Stimulated activated naive B cell treated with anti-CD40 and anti-IgM and Interleukin-4, amounts not matched to agents 10 μg/mL and 1 μg/mL and 100 μg/mL, for 72 hours (primary cell): Measurements from ENCODE around the gene SEC22C.
A peak's percentile ranks its signal among the peaks of the same experiment; 100 is the strongest.
"Not testable (repeated sequence)": the region's sequence is repeated elsewhere in the genome, so short reads cannot be mapped to it uniquely, and the experiment has no call there.

Experiments
- ATAC-seq, 2 donors: fragments of 150-1000 bp; cut with Tn5 transposase; replicated peaks; 2 replicates each; pipeline ENCODE4 v1.10.0; 2021; ENCODE audit warnings: moderate library complexity in 1 of 2
- DNase-seq: peaks from one replicate; pipeline ENCODE4 v3.0.0; 2021
- H3K27ac Mint-ChIP-seq: one replicate; pipeline ENCODE4 v1.8.0; 2022; ENCODE audit warnings: mild to moderate bottlenecking, mixed read lengths
- H3K27me3 Mint-ChIP-seq, 2 donors: one replicate each; pipeline ENCODE4 v1.8.0; 2022; ENCODE audit warnings: mixed read lengths in 2 of 2
- H3K36me3 Mint-ChIP-seq, 2 donors: one replicate each; pipeline ENCODE4 v1.8.0; 2022; ENCODE audit warnings: mixed read lengths in 2 of 2, mild to moderate bottlenecking in 1 of 2
- H3K4me1 Mint-ChIP-seq, 2 donors: one replicate each; pipeline ENCODE4 v1.8.0; 2022; ENCODE audit warnings: mixed read lengths in 2 of 2, mild to moderate bottlenecking in 1 of 2
- H3K4me3 Mint-ChIP-seq, 2 donors: one replicate each; pipeline ENCODE4 v1.8.0; 2022; ENCODE audit warnings: mild to moderate bottlenecking in 2 of 2, mixed read lengths in 2 of 2, moderate library complexity in 1 of 2
- H3K9me3 Mint-ChIP-seq, 2 donors: one replicate each; pipeline ENCODE4 v1.8.0; 2022; ENCODE audit warnings: mixed read lengths in 2 of 2, mild to moderate bottlenecking in 1 of 2

SEC22C gene

DNA sequence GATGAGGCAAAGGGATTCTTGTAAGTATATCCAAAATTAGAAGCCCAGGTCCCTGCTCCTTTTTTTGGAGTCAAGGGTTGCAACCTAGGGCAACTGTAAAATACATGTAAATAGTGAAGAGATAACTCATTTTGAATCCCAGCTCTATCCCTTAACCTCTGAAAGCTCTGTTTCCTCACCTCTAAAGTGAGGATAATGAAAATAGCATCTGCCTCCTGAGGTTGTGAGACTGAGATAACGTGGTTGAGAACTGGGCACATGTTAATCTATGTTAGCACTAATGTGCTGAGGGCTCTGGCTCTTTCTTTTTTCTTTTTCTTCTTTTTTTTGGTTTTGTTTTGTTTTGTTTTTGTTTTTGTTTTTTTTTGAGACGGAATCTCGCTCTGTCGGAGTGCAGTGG is 13.9 kb upstream of the SEC22C start:
- DNase-seq (no peak), ATAC-seq (no peak)
- Mint-ChIP-seq H3K27ac (no peak overlapping the region), H3K27me3 (no peaks in the 10 kb centered on the region), H3K9me3 (peaks cover 2 to 4% of the 10 kb centered on the region in 2 donors), H3K4me1 (peaks cover 10 to 26% of the 10 kb centered on the region in 2 donors), H3K4me3 (no peak overlapping the region), H3K36me3 (peaks cover 24 to 37% of the 10 kb centered on the region in 2 donors)

GRCh38 chr3:42593635-42594034 is 11.9 kb upstream of the SEC22C start:
- H3K36me3 Mint-ChIP-seq: peaks cover 25 to 38% of the 10 kb centered on the region in 2 donors
- H3K4me3 Mint-ChIP-seq: no peak overlapping the region
- H3K27ac Mint-ChIP-seq: peak overlapping the region; percentile 72
- peaks cover 16 to 35% of the 10 kb centered on the region in 2 donors for H3K4me1 Mint-ChIP-seq
- peaks cover 2 to 3% of the 10 kb centered on the region in 2 donors for H3K9me3 Mint-ChIP-seq
- ATAC-seq: no peak
- H3K27me3 Mint-ChIP-seq: no peaks in the 10 kb centered on the region
- DNase-seq: no peak

GRCh38 chr3:42591811-42592210 is 10.0 kb upstream of the SEC22C start:
- peaks cover 12 to 30% of the 10 kb centered on the region in 2 donors for H3K4me1 Mint-ChIP-seq
- H3K27ac Mint-ChIP-seq: peak overlapping the region; percentile 83
- ATAC-seq: no peak
- no peak for DNase-seq
- H3K36me3 Mint-ChIP-seq: peaks cover 18 to 26% of the 10 kb centered on the region in 2 donors
- no peaks in the 10 kb centered on the region for H3K27me3 Mint-ChIP-seq
- no peaks in the 10 kb centered on the region for H3K9me3 Mint-ChIP-seq
- peak overlapping the region; percentile 66 to 94 for H3K4me3 Mint-ChIP-seq

DNA sequence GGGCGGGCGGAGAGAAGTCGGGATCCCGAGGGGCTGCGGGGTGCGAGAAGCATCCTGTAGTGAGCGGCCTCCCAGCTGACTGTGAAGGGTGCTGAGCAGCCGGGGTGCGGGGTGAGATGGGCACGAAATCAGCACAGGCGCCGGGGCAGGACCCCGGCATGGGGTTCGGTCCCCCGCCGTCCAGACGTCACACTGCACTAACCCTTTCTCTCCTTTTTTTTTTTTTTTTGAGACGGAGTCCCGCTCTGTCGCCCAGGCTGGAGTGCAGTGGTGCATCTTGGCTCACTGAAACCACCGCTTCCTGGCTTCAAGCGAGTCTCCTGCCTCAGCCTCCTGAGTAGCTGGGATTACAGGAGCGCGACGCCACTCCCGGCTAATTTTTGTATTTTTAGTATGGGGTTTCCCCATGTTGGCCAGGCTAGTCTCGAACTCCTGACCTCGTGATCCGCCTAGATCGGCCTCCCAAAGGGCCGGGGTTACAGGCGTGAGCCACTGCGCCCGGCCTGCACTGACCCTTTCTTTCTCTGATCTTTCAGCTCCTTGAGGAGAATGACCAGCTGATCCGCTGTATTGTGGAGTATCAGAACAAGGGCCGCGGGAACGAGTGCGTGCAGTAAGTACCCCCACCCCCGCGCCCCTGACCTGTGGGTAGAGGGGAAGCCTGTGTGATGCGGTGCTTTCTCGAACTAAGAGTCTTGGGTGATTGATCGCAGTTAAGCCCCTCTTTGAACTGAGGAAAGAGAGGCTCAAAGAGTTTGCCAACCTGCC is 9.4 kb upstream of the SEC22C start:
- peak; percentile 35 to 39 for ATAC-seq
- peak; percentile 5 for DNase-seq
- H3K4me1 Mint-ChIP-seq: peaks cover 12 to 30% of the 10 kb centered on the region in 2 donors
- peaks cover 18 to 27% of the 10 kb centered on the region in 2 donors for H3K36me3 Mint-ChIP-seq
- peak overlapping the region; percentile 94 for H3K4me3 Mint-ChIP-seq
- no peaks in the 10 kb centered on the region for H3K9me3 Mint-ChIP-seq
- no peaks in the 10 kb centered on the region for H3K27me3 Mint-ChIP-seq
- peak overlapping the region; percentile 98 for H3K27ac Mint-ChIP-seq

GRCh38 chr3:42589382-42590109 is 7.8 kb upstream of the SEC22C start:
- no peak for ATAC-seq
- Mint-ChIP-seq H3K27me3 (no peaks in the 10 kb centered on the region), H3K36me3 (peaks cover 18 to 30% of the 10 kb centered on the region in 2 donors)

GRCh38 chr3:42588625-42589024 is 6.9 kb upstream of the SEC22C start:
- Mint-ChIP-seq H3K4me1 (peaks cover 8 to 25% of the 10 kb centered on the region in 2 donors), H3K27ac (no peak overlapping the region), H3K9me3 (no peaks in the 10 kb centered on the region), H3K4me3 (no peak overlapping the region), H3K27me3 (no peaks in the 10 kb centered on the region), H3K36me3 (peaks cover 11 to 24% of the 10 kb centered on the region in 2 donors)
- ATAC-seq (no peak), DNase-seq (no peak)

More at GRCh38 chr3:42589382-42590109, 7.8 kb upstream of the SEC22C start:
- DNase-seq: no peak
- Mint-ChIP-seq H3K4me1 (peaks cover 12 to 30% of the 10 kb centered on the region in 2 donors), H3K9me3 (no peaks in the 10 kb centered on the region), H3K27ac (peak overlapping the region; percentile 98), H3K4me3 (peak overlapping the region; percentile 94)

GRCh38 chr3:42582474-42583070 is 805 bp upstream of the SEC22C start:
- no peak for ATAC-seq
- Mint-ChIP-seq H3K27me3 (no peaks in the 10 kb centered on the region), H3K27ac (peak overlapping the region; percentile 99), H3K4me3 (peak overlapping the region; percentile 95 to 97), H3K9me3 (peaks cover 0 to 4% of the 10 kb centered on the region in 2 donors), H3K36me3 (peaks cover 6 to 24% of the 10 kb centered on the region in 2 donors), H3K4me1 (peaks cover 28 to 40% of the 10 kb centered on the region in 2 donors)
- no peak for DNase-seq

- Mint-ChIP-seq H3K27ac (peak overlapping the region; percentile 83), H3K9me3 (peaks cover 0 to 4% of the 10 kb centered on the region in 2 donors), H3K4me1 (peaks cover 28 to 40% of the 10 kb centered on the region in 2 donors), H3K4me3 (peak overlapping the region; percentile 95 to 97), H3K27me3 (no peaks in the 10 kb centered on the region), H3K36me3 (peaks cover 11 to 26% of the 10 kb centered on the region in 2 donors)
- peak; percentile 1 to 7 for ATAC-seq
- DNase-seq: no peak
Measured at GRCh38 chr3:42581400-42581708, 413 bp downstream of the SEC22C start.

DNA sequence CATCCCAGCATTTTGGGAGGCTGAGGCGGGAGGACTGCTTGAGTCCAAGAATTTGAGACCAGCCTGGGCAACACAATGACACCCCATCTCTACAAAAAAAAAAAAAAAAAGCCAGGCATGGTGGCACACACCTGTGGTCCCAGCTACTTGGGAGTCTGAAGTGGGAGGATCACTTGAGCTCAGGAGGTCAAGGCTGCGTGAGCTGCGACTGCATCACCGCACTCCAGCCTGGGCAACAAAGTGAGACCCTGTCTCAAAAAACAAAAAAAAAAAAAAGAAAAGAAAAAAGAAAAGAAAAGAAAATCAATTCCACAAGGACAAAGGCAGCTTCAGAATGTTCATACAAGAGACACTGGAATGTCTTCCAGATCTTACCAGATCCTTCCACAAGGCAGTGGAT is 2.4 kb downstream of the SEC22C start:
- H3K27ac Mint-ChIP-seq: not testable (repeated sequence)

DNA sequence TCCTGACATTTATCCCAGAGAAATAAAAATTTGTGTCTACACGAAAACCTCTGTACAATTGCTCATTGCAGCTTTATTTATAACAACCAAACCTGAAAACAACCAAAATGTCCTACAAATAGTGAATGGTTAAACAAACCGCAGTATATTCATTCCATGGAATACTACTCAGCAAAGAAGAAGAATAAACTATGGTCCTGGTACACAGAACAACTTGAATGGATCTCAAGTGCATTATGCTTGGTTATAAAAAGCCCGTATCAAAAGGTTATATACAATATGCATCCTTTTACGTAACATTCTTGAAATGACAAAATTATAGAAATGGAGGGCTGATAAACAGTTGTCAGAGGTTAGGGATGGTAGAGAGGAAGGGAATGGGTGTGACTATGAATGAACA is 3.7 kb downstream of the SEC22C start:
- no peaks in the 10 kb centered on the region for H3K27me3 Mint-ChIP-seq
- DNase-seq (no peak), ATAC-seq (no peak)
- peaks cover 36 to 44% of the 10 kb centered on the region in 2 donors for H3K36me3 Mint-ChIP-seq
- H3K4me1 Mint-ChIP-seq: peaks cover 27 to 37% of the 10 kb centered on the region in 2 donors
- no peak overlapping the region for H3K4me3 Mint-ChIP-seq
- peaks cover 3 to 12% of the 10 kb centered on the region in 2 donors for H3K9me3 Mint-ChIP-seq
- H3K27ac Mint-ChIP-seq: no peak overlapping the region

More for the DNA sequence above, 2.4 kb downstream of the SEC22C start:
- H3K9me3 Mint-ChIP-seq, ATAC-seq, H3K27me3 Mint-ChIP-seq, DNase-seq, H3K4me3 Mint-ChIP-seq: not testable (repeated sequence)
- Mint-ChIP-seq H3K4me1 (peaks cover 30 to 40% of the 10 kb centered on the region in 2 donors), H3K36me3 (peaks cover 23 to 36% of the 10 kb centered on the region in 2 donors)

- DNase-seq: no peak
- Mint-ChIP-seq H3K4me3 (no peak overlapping the region), H3K27me3 (no peaks in the 10 kb centered on the region), H3K36me3 (peaks cover 42 to 55% of the 10 kb centered on the region in 2 donors), H3K27ac (no peak overlapping the region), H3K4me1 (peaks cover 14 to 16% of the 10 kb centered on the region in 2 donors), H3K9me3 (peaks cover 3 to 14% of the 10 kb centered on the region in 2 donors)
- ATAC-seq: no peak
Measured at GRCh38 chr3:42575137-42575741, 6.5 kb downstream of the SEC22C start.

DNA sequence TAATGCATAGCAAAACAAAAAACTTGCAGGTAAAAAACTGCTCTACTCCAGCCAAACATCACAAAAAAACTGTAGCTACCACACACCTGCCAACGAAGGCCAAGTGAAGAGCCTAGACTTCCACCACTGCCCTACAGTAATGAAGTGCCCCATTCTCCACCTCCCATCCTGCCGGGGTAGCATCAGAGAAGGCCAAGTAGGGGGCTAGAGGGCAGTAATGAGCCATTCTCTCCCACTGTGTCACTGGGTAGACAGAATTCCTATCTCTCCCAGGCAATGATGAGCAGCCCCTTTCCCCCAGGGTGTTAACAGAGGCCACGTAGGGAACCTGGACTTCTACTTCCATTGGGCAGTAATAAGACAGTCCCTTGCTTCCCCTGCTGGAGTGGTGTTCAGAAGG is 9.5 kb downstream of the SEC22C start:
- Mint-ChIP-seq H3K36me3 (peaks cover 46 to 64% of the 10 kb centered on the region in 2 donors), H3K4me1 (peaks cover 0 to 4% of the 10 kb centered on the region in 2 donors), H3K27ac (peak overlapping the region; percentile 9), H3K4me3 (no peak overlapping the region), H3K9me3 (peaks cover 3 to 10% of the 10 kb centered on the region in 2 donors), H3K27me3 (no peaks in the 10 kb centered on the region)
- ATAC-seq (peak; percentile 42 to 52), DNase-seq (no peak)

DNA sequence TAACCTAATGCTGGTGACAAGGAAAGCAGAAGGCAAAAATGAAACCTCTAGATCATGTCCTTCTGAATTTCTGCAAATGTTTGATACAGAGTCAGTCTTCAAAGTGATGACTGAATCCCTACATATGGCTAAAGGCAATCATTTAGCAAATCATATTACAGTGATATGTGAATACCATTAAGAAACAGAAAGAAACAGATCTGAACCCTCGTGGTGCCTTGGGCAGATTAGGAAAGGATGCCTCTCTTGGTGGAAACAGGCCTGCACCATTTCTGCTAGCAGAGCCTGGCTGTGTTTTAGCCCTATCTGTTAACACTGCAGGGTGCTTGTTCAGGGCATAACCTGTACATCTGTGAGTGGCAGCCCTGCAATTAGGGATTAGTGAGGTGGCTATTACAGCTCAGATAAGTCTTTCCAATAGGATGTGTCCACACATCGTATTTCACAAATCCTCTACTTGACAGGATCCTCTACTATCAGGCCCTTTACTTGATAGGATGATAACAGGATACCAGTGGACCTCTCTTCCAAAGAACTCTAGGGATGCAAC is 12.1 kb downstream of the SEC22C start:
- Mint-ChIP-seq H3K4me3 (no peak overlapping the region), H3K27me3 (no peaks in the 10 kb centered on the region), H3K4me1 (peaks cover 0 to 2% of the 10 kb centered on the region in 2 donors), H3K9me3 (peaks cover 3 to 7% of the 10 kb centered on the region in 2 donors), H3K36me3 (peaks cover 47 to 62% of the 10 kb centered on the region in 2 donors), H3K27ac (no peak overlapping the region)
- DNase-seq: no peak
- ATAC-seq: no peak
